Measurements from ENCODE around the gene CHRNA3.

Gene CHRNA3

GRCh38 chr15:78651930-78652615, 31.3 kb upstream of the CHRNA3 start:
- Histone ChIP-seq H3K4me2 (ENCODE audit: low read depth, low read length, poor library complexity, severe bottlenecking) (no peak overlapping the region), H3K27me3 (ENCODE audit: low read length) (no peaks in the 10 kb centered on the region), H3K4me3 (ENCODE audit: insufficient read depth, low read length, poor library complexity, severe bottlenecking) (no peak overlapping the region), H3K9me3 (ENCODE audit: insufficient read depth, low read length) (no peaks in the 10 kb centered on the region), H3K9ac (ENCODE audit: low read length) (no peak overlapping the region), H4K20me1 (ENCODE audit: low read depth, low read length) (no peaks in the 10 kb centered on the region), H3K9me2 (replicated peaks; ENCODE audit: insufficient read depth, low read length) (no peaks in the 10 kb centered on the region), H3K27ac (ENCODE audit: low read depth, low read length) (no peak overlapping the region), H3F3A (ENCODE audit: insufficient read depth) (no peaks in the 10 kb centered on the region), H2AFZ (ENCODE audit: low read depth, low read length, severe bottlenecking) (no peak overlapping the region), H3K79me2 (ENCODE audit: insufficient read depth, low read length) (no peaks in the 10 kb centered on the region), H3K36me3 (ENCODE audit: low read length) (no peaks in the 10 kb centered on the region)
- TF ChIP-seq CTCF (IDR thresholded peaks at IDR 0.05; ENCODE audit: insufficient read depth, low read length, poor library complexity, severe bottlenecking) (no peak), EZH2phosphoT487 (conservative IDR thresholded peaks at IDR 0.05; ENCODE audit: low read length) (no peak)

- H3K4me2 ChIP-seq (ENCODE audit: low read depth, low read length, poor library complexity, severe bottlenecking), result no peak overlapping the region
- TF ChIP-seq EZH2phosphoT487 (conservative IDR thresholded peaks at IDR 0.05; ENCODE audit: low read length) (no peak), CTCF (IDR thresholded peaks at IDR 0.05; ENCODE audit: insufficient read depth, low read length, poor library complexity, severe bottlenecking) (no peak)
- no peaks in the 10 kb centered on the region for H3K79me2 ChIP-seq (ENCODE audit: insufficient read depth, low read length)
These were observed 30.2 kb upstream of the CHRNA3 start for GRCh38 chr15:78651007-78651406.

GRCh38 chr15:78650022-78650421, 29.2 kb upstream of the CHRNA3 start:
- no peaks in the 10 kb centered on the region for H3K79me2 ChIP-seq (ENCODE audit: insufficient read depth, low read length)
- no peak for TF ChIP-seq CTCF (IDR thresholded peaks at IDR 0.05; ENCODE audit: insufficient read depth, low read length, poor library complexity, severe bottlenecking)
- TF ChIP-seq EZH2phosphoT487 (conservative IDR thresholded peaks at IDR 0.05; ENCODE audit: low read length), result no peak
- no peak overlapping the region for H3K9ac ChIP-seq (ENCODE audit: low read length)
- H3K4me3 ChIP-seq (ENCODE audit: insufficient read depth, low read length, poor library complexity, severe bottlenecking), result no peak overlapping the region
- no peaks in the 10 kb centered on the region for H3K9me3 ChIP-seq (ENCODE audit: insufficient read depth, low read length)
- H3F3A ChIP-seq (ENCODE audit: insufficient read depth), result no peaks in the 10 kb centered on the region
- H3K27me3 ChIP-seq (ENCODE audit: low read length), result no peaks in the 10 kb centered on the region
- no peaks in the 10 kb centered on the region for H3K36me3 ChIP-seq (ENCODE audit: low read length)
- no peak overlapping the region for H3K27ac ChIP-seq (ENCODE audit: low read depth, low read length)
- H4K20me1 ChIP-seq (ENCODE audit: low read depth, low read length), result no peaks in the 10 kb centered on the region
- H3K4me2 ChIP-seq (ENCODE audit: low read depth, low read length, poor library complexity, severe bottlenecking), result no peak overlapping the region
- H3K9me2 ChIP-seq (replicated peaks; ENCODE audit: insufficient read depth, low read length), result no peaks in the 10 kb centered on the region
- no peak overlapping the region for H2AFZ ChIP-seq (ENCODE audit: low read depth, low read length, severe bottlenecking)

More at GRCh38 chr15:78651007-78651406, 30.2 kb upstream of the CHRNA3 start:
- no peaks in the 10 kb centered on the region for H3K9me3 ChIP-seq (ENCODE audit: insufficient read depth, low read length)
- H3K4me3 ChIP-seq (ENCODE audit: insufficient read depth, low read length, poor library complexity, severe bottlenecking), result no peak overlapping the region
- H4K20me1 ChIP-seq (ENCODE audit: low read depth, low read length), result no peaks in the 10 kb centered on the region
- H3K9ac ChIP-seq (ENCODE audit: low read length), result no peak overlapping the region
- H3K9me2 ChIP-seq (replicated peaks; ENCODE audit: insufficient read depth, low read length), result no peaks in the 10 kb centered on the region
- H3F3A ChIP-seq (ENCODE audit: insufficient read depth), result no peaks in the 10 kb centered on the region
- H2AFZ ChIP-seq (ENCODE audit: low read depth, low read length, severe bottlenecking), result no peak overlapping the region
- H3K27me3 ChIP-seq (ENCODE audit: low read length), result no peaks in the 10 kb centered on the region
- H3K27ac ChIP-seq (ENCODE audit: low read depth, low read length), result no peak overlapping the region
- no peaks in the 10 kb centered on the region for H3K36me3 ChIP-seq (ENCODE audit: low read length)
